ENCODE results near the gene EVC.
"Not testable (repeated sequence)": the region's sequence is repeated elsewhere in the genome, so short reads cannot be mapped to it uniquely, and the experiment has no call there.

Gene EVC

DNA sequence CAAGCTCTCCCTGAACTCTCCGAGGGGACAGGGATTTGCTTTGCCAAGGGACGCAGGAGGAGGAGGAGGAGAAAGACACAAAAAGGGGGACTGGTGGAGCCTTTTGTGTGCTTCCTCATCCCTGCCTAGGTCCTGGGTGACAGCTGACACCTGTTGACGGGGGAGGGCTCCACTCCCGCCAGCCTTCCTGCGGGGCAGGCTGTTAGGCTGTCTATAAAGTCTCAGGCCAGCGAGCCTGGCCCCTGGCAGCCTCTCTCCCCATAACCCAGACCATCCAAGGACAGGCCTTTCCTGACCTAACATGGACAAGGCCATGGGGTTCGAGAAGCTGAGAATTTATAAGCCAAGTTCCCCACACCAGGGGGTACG is 1.8 kb upstream of the EVC start:
- DNase-seq: no peak

DNA sequence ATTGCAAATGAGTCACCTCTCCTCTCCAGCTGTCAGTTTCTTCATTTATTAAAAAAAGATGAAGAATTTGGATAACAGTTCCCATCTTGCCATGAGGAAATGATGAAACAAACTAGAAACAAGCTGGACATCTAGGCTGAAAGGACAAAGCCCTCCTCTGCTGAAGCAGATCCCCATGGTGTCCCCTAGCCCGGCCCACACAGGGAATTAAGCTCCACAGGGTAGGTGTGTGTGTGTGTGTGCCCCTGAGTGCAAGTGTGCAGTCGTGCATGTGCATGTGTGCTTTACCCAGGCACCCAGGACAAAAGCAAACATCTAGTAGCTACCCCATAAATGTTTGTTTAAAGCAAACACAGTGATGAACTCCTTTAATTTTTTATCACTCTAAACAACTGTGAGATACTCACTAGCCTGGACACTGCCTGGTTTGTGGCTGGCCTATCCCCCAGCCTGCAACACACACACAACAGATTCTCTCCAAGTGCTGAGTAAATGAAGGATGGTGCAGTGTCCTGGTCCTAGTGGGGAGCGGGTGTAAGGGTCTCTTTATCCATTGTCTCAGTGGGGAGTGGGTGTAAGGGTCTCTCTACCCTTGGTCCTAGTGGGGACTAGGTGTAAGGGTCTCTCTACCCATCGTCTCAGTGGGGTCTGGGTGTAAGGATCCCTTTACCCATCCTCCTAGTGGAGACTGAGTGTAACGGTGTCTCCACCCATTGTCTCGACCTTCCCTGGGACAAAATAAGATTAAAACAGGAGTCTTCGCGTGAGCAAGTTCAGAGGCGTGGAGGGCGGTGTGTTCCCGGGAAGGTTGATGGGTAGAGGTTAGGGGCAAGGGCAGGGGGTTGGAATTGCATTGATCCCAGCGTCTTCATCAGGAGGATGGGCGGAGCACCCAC is 688 bp upstream of the EVC start:
- no peak for DNase-seq

DNA sequence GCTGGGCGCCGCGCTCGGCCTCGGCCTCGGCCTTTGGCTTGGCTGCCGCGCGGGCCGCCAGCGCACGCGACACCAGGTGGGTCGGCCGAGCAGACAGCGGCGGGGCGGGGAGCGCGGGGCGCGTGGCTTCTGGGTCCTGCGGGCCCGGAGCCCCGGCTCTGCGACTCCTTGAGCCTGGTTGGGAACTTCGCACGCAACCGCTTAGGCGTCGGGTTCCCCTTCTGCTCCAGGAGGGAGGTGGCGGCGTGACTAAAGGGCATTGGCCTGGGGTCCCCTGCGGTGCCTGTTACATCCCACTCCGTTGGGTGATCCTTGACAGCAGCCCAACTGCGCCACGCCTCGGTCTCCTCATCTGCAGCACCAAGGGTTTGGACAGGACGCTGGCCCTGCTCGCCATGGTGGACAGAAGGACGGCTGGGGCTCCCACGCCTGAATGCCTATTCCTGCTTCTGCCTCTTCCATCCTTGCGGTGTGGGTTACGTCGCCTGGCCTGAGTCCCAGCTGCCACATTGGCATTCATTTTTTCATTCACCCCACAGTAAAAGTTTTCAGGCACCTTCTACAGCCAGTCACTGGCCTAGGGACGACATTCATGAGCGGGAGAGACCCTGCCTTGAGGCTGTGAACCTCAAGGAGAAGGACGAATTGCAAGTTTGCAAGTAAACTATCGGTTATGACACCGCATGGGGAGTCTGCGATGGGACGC is 631 bp downstream of the EVC start:
- no peak for DNase-seq

DNA sequence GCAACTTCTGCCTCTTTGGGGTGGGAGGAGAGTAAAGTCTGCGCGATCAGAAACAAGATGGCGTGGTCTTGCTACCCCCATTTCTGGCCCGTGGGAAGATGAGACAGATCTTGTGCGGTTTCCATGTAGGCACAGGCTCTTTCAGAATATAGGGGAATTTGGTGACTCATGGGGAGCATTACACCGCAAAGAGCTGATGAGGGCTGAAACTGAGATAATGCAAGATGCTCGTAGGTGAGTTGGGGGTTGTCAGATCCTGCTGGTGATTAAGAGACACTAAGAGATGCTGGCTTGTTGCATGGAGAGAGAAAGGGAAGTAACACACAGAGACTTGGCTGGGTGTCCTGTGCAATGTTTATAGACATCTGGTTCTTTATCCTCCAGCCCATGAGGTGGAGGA is 1.5 kb downstream of the EVC start:
- DNase-seq: peak; percentile 10

DNA sequence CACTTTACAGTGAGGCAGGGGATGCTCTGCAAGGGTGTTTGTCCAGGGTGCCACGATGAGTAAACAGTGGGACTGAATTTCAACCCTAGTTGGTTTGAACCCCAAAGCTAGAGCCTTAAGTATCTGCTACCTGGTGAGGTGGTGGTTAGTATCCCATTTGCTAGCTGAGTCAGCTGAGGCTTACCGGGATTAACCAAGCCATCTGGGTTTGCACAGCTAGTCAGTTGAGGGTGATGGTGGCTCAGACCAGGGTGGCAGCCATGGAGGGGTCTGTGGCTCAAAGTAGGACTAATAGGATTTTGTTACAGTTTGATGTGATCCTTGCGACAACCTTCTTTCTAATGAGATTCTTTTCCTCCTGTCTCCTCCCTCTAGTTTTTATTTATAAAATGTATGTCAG is 1.9 kb downstream of the EVC start:
- DNase-seq: no peak

DNA sequence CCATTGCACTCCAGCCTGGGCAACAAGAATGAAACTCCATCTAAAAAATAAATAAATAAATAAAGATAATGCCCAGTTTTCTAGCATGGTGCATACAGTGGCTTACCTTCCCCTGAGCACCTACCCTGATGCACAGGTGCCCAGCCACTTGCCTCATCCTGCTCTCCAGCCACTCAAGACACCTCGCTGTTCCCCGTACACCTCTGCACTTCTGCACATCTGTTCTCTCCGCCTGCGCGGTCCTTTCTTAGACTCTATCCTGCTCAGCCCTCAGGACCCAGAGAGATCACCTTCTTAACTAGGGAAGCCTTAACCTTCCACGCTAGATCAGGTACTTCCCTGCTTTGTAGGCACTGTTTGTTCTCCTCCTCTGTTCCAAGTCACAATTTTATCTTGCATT is 2.9 kb downstream of the EVC start:
- DNase-seq: no peak

DNA sequence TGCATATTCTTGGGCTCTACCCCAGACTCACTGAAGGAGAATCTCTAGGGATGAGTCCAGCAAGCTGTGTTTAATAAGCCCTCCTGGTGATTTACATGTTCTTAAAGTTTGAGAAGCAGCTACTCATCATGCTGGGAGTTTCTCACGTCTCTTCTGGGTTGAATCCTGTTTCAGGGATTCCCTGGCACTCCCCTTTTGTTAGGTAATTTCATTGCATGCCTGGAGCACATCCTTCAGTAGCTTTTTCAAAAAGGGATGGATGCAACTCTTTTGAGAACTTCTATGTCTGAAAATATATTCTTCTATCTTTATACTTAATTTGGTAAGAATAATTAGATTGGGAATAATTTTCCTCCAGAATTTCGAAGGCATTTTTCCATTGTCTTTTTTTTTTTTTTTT is 4.4 kb downstream of the EVC start:
- DNase-seq: no peak

DNA sequence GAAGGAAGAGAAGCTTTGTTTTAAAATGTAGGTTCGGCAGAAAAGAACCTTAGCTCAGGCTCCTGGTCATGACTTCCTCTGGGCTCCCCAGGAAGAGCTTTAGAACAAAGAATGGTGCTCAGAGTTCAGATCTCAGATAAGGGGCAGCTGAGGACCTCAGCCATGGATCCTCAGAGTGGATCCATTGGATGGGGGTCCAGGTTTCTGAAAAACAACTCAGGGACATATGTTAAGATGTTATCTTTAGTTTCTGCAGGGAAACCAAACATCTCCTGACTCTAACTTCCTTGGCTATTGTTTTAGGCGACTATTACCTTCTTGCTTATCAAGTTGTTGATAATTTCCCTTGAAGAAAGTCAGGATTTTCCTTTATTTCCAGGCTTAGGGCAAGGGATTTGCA is 5.4 kb downstream of the EVC start:
- no peak for DNase-seq

DNA sequence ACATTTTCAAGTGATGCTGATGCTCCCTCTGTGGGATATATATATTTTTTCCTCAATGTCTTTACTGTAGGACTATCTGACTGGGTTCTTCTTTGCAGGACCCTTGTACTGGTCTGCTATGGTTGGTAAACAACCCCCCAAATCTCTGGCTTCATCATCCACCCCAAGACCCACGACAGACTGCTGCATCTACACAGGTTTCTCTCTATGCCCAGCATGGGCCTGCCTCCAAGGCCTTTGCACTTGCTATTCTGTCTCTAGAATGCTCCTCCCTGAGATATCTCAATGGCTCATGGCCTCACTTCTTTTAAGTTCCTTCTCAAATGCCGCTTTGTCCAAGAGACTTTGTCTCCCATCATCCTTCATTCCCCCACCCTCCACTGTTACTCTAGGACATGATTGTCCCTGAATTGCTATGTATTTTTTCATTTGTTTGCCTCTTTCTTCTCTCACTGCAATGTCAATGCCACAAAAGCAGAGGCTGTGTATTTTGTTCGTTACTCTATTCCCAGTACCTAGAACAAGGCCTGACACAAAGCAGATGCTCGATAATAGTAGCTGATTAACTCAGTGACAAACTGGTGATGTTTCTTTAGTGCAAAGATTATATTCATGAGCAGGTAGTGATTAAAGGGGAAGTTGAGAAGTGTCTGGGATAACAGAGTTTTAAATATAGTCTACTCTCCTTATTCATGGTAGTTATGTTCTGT is 6.6 kb downstream of the EVC start:
- DNase-seq: no peak

DNA sequence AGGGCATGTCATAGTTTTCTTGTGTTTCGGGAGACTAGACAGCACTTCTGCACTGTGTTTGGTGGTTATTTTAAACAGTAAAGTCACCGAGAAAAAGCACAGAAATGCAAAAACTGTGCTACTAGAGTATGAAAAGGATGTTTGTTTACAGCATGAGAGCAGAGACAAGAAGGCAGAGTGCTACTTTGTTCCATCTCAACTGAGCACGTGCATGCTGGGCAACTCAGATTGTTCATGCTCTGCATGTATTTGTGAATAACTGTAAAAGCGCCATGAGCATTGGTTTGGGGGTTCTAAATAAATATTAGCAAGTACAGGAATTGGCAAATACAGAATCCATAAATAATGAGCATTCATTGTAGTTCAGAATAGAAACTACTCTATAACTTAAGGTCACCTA is 7.4 kb downstream of the EVC start:
- no peak for DNase-seq

DNA sequence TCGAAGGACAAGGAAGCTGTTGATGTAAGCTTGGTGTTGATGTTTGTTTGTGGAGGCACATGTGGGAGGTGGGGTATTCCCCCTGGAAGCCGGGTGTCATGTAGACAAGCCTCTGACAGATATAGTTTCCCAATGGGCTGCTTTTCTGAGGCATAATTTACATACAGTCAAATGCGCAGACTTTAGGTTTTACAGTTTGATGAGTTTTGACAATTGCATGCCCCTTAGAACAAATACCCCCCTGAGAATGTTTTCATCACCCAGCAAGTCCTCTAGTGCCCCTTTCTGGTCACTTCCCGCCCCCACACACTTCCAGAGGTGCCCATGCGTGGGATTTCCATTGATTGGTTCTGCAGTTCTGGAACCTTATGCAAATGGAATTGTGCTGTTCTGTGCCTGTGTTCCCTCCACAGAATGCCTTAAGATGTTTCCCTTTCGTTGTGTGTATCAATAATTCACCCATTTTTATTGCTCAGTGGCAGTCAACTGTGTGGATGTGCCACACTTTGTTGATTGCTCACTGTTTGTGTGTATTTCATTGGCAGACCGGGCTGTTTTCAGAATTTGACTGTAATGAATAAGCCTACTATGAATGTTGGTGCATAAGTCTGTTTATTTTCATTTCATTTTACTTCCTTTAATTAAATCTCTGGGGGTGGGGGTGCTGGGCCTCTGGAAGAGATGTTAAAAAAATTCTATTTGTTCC is 8.5 kb downstream of the EVC start:
- DNase-seq: no peak

DNA sequence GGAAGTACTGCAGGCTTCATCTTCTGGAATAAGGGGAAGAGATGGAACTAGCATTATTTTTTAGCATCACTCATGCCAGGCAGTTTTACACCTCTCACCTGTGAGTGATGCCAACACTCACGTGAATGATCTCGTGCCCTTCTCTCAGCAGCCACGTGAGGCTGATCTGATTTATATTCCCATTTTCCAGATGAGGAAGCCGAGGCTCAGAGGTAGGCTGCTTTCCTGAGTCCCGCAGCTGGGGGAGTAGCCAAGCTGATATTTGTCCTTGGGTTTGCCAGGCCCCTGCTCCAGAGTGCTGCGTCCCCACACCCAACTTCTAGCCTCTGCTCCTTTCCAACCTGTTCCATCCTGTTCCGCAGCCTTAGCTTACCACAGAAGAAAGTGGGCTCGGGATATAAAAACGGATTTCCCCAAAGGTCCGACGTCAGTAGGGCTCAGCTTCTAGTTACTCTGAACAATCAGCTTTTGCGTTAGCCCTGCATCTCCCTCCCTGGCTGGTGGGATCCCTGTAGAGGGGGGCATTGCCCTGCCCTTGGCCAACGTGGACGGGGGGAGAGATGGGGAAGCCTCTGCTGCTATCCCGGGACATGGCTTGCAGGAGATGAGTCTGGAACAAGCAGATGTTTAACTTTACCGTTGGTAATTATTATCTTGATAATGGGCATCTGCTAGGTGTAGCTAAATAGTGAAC is 9.3 kb downstream of the EVC start:
- no peak for DNase-seq

DNA sequence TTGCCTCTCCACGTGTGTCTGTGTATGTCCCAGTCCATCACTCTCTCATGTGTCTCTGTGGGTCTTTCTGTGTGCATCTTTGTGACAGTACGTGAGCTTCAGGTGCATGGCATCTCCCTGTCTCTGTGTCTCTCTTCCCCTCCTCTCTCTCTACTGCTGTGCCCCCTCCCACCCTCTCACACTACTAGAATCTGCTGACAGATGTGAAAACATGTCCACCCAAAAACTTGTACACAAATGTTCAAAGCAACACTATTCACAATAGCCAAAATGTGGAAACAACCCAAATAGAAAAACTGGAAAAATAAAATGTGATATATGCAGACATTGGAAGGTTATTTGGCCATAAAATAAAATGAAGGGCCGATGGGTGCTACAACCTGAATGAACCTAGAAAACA is 10.0 kb downstream of the EVC start:
- no peak for DNase-seq

DNA sequence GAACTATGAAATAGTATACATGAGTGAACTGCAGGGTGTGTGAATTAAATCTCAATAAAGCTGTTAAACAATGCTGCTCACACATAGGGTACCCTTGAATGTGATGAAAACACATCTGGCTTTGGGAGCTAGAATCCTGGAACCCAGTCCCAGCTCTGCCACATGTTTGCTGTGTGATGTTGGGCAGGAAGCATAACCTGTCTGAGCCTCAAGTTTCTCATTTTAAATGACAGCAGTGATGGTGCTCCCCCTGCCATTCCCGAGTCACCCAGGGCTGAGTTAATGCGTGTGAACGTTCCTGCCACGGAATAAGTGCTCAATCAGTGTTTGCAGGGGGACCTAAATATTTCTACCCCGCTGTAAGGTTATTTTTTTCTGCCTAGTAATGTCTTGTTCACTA is 10.9 kb downstream of the EVC start:
- DNase-seq: no peak

DNA sequence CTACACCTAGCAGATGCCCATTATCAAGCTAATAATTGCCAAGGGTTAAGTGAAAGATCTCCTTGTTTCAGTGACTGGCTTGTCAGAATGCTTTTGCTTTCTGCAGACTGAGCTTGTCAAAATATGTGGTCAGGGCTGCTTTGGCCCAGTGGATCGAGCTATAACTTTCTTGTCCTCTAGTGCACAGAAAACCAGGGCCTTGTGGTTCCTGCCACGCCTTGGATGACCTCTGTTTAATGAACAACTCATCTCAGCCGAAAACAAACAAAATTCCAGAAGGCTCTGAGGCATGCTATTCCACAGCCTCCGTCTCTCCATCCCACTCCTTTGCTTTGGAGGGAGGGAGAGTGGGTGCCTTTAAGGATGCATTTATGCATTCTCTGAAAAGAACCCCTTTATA is 11.3 kb downstream of the EVC start:
- DNase-seq: no peak

DNA sequence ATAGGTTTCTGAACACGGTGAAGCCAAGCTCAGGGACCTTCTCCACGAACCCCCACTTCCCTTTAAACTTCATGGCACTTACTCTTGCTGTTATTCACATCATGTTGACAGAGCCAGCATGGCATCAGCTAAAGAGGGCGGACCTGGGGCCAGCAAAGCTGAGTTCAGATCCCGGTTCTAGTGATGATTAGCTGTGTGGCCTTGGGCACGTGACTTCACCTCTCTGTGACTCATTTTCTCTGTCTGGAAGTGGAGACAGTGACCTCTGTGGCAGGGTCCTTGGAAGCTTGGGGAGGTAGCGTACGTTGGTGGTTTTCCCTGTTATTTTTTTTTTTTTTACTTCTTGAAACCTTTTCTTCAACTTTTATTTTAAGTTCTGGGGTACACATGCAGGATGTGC is 13.4 kb downstream of the EVC start:
- DNase-seq: no peak

DNA sequence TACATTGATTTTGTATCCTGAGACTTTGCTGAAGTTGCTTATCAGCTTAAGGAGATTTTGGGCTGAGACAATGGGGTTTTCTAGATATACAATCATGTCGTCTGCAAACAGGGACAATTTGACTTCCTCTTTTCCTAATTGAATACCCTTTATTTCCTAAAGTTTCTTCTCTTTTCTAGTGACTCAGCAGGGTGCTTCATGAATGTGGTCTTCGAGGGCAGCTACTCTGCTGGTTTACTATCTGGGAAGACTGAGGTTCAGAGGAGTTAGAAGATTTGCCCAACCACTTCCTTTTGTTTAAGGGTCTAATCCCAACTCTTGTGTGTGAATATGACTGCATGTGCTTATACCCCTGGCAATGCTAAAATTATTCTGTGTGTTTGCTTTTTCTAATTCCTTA is 17.4 kb downstream of the EVC start:
- DNase-seq: not testable (repeated sequence)

DNA sequence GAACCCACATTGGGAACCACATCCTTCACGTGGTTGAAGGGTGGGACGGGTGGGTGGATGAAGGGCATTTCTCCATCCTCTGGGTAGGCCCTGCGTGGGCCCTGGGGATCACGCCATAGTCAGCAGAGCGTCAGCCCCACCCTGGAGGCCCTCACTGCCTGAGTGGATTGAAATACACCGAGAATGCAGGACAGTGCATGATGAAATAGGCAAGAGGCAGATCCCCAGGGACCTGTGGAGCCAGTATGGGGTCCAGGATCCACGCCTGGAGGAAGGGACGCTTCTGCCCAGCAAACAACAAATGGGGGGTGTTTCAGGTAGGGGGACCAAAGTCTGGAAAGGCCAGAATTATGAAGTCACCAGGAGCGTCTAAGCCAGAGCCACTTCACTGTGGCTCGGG is 19.4 kb downstream of the EVC start:
- DNase-seq: no peak

DNA sequence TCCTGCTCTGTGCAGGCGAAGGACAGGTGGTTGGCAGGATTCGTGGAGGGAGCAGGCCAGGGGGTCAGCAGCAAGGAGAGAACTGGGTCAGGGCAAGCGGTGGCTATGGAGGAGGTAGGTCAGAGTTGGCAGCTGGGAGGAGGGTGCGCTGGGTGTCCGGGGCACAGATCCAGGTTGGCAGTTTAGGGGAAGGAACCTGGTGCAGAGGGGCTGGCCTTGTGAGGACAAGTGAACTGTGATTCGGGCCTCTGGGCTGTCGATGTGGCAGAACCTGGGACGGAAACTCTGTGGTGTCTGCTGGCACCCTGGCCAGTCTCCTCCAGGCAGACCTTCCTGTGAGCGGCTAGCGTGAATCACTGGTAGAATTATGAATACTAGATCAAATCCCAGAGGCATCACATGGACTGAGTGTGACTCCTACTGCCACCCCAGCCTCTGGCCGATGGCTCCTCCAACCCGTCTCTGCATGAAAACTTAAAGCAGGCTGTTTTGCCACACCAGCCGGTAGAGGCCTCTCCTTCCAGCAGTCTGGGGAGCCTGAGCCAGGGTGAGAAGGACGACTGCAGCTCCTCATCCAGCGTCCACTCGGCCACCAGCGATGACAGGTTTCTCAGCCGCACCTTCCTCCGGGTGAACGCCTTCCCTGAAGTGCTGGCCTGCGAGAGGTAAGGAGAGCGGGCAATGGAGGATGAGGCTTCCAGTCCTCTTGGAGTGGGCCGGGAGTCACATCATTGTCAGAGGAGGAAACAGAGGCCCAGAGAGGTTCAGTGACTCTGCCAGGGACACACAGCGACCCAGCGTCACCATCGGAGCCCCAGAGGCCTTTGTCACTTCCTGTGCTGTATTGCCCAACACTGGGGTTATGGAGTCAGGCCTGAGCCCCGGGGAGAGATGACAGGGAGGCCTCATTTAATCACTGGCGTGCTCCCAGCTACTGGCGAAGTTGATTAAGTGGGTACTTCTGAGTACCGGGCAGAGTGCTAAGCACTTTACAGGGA is 20.3 kb downstream of the EVC start:
- no peak for DNase-seq

DNA sequence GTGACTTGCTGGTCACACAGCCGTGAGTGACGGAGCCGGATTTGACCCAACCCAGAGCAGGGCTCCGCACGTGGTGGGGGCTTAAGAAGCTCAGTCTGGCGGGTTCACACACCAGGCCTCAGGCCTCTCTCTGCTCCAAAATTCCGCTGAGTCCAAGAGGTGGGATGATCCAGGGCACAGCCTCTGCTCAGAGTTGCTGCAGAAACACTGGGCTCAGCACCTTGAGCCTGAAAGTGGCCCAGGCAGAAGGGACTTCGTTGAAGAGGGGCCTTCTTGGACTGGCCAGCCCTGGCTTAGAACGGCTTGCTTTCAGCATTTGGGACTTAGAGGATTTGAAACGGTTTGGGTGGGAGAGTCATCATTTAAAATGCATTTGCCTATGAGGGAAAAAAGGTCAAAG is 21.2 kb downstream of the EVC start:
- DNase-seq: no peak

DNA sequence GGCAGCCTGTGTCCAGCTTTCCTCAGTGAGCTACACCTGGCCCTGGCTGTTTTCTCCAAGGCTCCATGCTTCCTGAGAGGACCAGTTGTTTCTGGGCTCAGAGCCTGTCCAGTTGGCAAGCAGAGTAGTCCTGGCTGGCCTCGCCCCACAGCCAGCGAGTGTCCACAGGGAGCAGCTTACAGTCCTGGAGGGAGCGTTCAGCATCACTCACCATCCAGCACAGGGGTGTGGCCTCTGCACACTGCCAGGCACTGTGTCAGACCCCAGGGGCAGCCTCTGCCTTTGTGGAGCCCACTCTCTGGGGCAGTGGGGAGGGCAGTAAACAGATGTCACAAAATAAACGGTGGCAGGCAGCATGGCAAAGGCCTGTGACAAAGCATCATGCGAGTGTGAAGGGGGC is 23.9 kb downstream of the EVC start:
- no peak for DNase-seq

Measured in stimulated activated CD4-positive, alpha-beta T cell treated with anti-CD3 and anti-CD28 coated beads, Interleukin-1b, Interleukin-23, amount 100 ng/mL, for 48 hours (primary cell).